Esophagus muscularis mucosa (tissue), 3 donors: ENCODE results near the gene CREBZF.

Experiments used
- CTCF ChIP-seq, 3 experiments: fragments of 200-600 bp in 2 of 3; fragments of 450-650 bp in 1 of 3; sonication (generic) in 2 of 3; IDR thresholded peaks; one replicate each; pipeline ENCODE4 v1.5.1; 2017 to 2019; ENCODE audit warnings: antibody characterized with exemption in 3 of 3, mild to moderate bottlenecking in 2 of 3, moderate library complexity in 1 of 3
- POLR2A ChIP-seq: fragments of 450-650 bp; IDR thresholded peaks from one replicate; pipeline ENCODE4 v1.6.1; 2017; ENCODE audit warnings: antibody characterized with exemption, moderate library complexity, mild to moderate bottlenecking, low read depth

DNA sequence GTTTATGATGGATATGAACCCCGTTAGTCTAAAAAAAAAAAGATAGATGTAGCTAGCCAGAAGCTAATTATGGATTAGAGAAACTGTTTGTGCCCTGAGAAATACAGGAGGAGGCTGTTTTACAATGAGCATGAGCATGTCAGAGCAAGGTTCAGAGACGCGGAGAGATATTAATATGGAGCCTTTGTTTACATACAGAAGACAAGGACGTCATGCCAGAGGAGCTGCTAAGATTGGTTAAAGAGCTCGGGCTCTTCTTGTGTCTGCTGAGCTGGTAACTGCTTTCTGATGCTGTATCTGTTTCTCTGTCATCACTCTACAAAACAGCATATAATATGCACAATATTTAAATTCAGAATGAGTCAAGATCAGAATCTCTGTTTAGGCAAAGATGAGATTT is 46.0 kb upstream of the CREBZF start:
- no peak for TF ChIP-seq CTCF (IDR thresholded peaks at IDR 0.05)
- no peak for TF ChIP-seq POLR2A
